ENCODE data around the gene COA5.
"Not testable (repeated sequence)": the region's sequence is repeated elsewhere in the genome, so short reads cannot be mapped to it uniquely, and the experiment has no call there.

The COA5 gene

GRCh38 chr2:98601532-98602132 lies 6.7 kb downstream of the COA5 start:
- TF ChIP-seq, protein P1, sequence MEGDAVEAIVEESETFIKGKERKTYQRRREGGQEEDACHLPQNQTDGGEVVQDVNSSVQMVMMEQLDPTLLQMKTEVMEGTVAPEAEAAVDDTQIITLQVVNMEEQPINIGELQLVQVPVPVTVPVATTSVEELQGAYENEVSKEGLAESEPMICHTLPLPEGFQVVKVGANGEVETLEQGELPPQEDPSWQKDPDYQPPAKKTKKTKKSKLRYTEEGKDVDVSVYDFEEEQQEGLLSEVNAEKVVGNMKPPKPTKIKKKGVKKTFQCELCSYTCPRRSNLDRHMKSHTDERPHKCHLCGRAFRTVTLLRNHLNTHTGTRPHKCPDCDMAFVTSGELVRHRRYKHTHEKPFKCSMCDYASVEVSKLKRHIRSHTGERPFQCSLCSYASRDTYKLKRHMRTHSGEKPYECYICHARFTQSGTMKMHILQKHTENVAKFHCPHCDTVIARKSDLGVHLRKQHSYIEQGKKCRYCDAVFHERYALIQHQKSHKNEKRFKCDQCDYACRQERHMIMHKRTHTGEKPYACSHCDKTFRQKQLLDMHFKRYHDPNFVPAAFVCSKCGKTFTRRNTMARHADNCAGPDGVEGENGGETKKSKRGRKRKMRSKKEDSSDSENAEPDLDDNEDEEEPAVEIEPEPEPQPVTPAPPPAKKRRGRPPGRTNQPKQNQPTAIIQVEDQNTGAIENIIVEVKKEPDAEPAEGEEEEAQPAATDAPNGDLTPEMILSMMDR (IDR thresholded peaks at IDR 0.05; ENCODE audit: borderline replicate concordance, control extremely low read depth, extremely low read depth, insufficient read depth, missing control alignments): peak; percentile 67
- DNase-seq (ENCODE audit: low spot score): peak; percentile 50
- in situ Hi-C loops (cut with MboI; ENCODE audit: low sequenced_read_pairs, unreplicated experiment): loop anchor here (10.0 kb wide), 1 partner anchor 197 kb away; no protein-coding TSS in a partner anchor

- TF ChIP-seq, protein P1 (IDR thresholded peaks at IDR 0.05; ENCODE audit: borderline replicate concordance, control extremely low read depth, extremely low read depth, insufficient read depth, missing control alignments): no peak
- in situ Hi-C loops (cut with MboI; ENCODE audit: low sequenced_read_pairs, unreplicated experiment): no loop called here
- DNase-seq (ENCODE audit: low spot score): no peak
Observed at GRCh38 chr2:98598781-98599428, 9.4 kb downstream of the COA5 start.

DNA sequence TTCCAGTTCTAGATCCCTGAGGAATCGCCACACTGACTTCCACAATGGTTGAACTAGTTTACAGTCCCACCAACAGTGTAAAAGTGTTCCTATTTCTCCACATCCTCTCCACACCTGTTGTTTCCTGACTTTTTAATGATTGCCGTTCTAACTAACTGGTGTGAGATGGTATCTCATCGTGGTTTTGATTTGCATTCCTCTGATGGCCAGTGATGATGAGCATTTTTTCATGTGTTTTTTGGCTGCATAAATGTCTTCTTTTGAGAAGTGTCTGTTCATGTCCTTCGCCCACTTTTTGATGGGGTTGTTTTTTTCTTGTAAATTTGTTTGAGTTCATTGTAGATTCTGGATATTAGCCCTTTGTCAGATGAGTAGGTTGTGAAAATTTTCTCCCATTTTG lies 13.6 kb downstream of the COA5 start:
- in situ Hi-C loops (cut with MboI; ENCODE audit: low sequenced_read_pairs, unreplicated experiment); DNase-seq (ENCODE audit: low spot score): not testable (repeated sequence)

- no peak for DNase-seq (ENCODE audit: low spot score)
- in situ Hi-C loops (cut with MboI; ENCODE audit: low sequenced_read_pairs, unreplicated experiment): no loop called here
- TF ChIP-seq, protein P1 (IDR thresholded peaks at IDR 0.05; ENCODE audit: borderline replicate concordance, control extremely low read depth, extremely low read depth, insufficient read depth, missing control alignments): no peak
Observed at GRCh38 chr2:98592565-98592964, 15.7 kb downstream of the COA5 start.

- TF ChIP-seq, protein P1 (IDR thresholded peaks at IDR 0.05; ENCODE audit: borderline replicate concordance, control extremely low read depth, extremely low read depth, insufficient read depth, missing control alignments): no peak
- in situ Hi-C loops (cut with MboI; ENCODE audit: low sequenced_read_pairs, unreplicated experiment): no loop called here
- DNase-seq (ENCODE audit: low spot score): no peak
Observed at GRCh38 chr2:98589489-98589888, 18.8 kb downstream of the COA5 start.

- peak; percentile 3 for DNase-seq (ENCODE audit: low spot score)
- TF ChIP-seq, protein P1 (IDR thresholded peaks at IDR 0.05; ENCODE audit: borderline replicate concordance, control extremely low read depth, extremely low read depth, insufficient read depth, missing control alignments): no peak
- in situ Hi-C loops (cut with MboI; ENCODE audit: low sequenced_read_pairs, unreplicated experiment): no loop called here
Observed at GRCh38 chr2:98588880-98589431, 19.4 kb downstream of the COA5 start.

GRCh38 chr2:98586551-98587140 lies 21.7 kb downstream of the COA5 start:
- peak; percentile 3 for DNase-seq (ENCODE audit: low spot score)
- TF ChIP-seq, protein P1 (IDR thresholded peaks at IDR 0.05; ENCODE audit: borderline replicate concordance, control extremely low read depth, extremely low read depth, insufficient read depth, missing control alignments): no peak
- in situ Hi-C loops (cut with MboI; ENCODE audit: low sequenced_read_pairs, unreplicated experiment): no loop called here

Measured in GM13976 (cell line).